H1 (cell line): ENCODE data around the gene MRPS18C. TPM values are rescaled to one million over a fixed set of nuclear protein-coding genes. Genes with fewer than 3 reads are reported as not detected.

Experiments
- CTCF ChIA-PET: fragments of 300-600 bp; sonication (Branson Sonifier 250); formaldehyde crosslinking; loops from one replicate; lab custom pipeline; 2021; ENCODE audit not compliant: partially characterized antibody; lab: Charles Lee
- POLR2A ChIA-PET: fragments of 300-600 bp; sonication (Branson Sonifier 250); formaldehyde crosslinking; loops from one replicate; lab custom pipeline; 2021; ENCODE audit warnings: inconsistent platforms; ENCODE audit not compliant: partially characterized antibody; lab: Charles Lee
- DNase-seq, 2 experiments: peaks; one replicate each; pipeline versions ENCODE4 v3.0.0 to v3.0.0-alpha.2; 2010 to 2022; ENCODE audit warnings: low spot score in 2 of 2, low read depth in 1 of 2, mixed read lengths in 1 of 2
- FAIRE-seq: peaks from 2 replicates; lab custom pipeline; 2011; peaks lifted over from hg19 to GRCh38; lab: Jason Lieb, UNC
- H2AFZ ChIP-seq: 2 replicates; pipeline ENCODE4 v1.8.1; 2012; ENCODE audit warnings: low read length, inconsistent platforms
- H2AK5ac ChIP-seq: 2 replicates; pipeline ENCODE4 v1.6.1; 2013; ENCODE audit warnings: low read depth, low read length
- H2BK120ac ChIP-seq: replicated peaks from 2 replicates; pipeline ENCODE3; 2013; ENCODE audit warnings: low read depth, low read length, inconsistent platforms
- H2BK12ac ChIP-seq: 2 replicates; pipeline ENCODE4 v1.6.1; 2013; ENCODE audit warnings: low read depth, low read length
- H2BK15ac ChIP-seq: 2 replicates; pipeline ENCODE4 v1.6.1; 2013; ENCODE audit warnings: low read length
- H2BK20ac ChIP-seq: 2 replicates; pipeline ENCODE4 v1.6.1; 2013; ENCODE audit warnings: low read length
- H2BK5ac ChIP-seq: 2 replicates; pipeline ENCODE4 v1.6.1; 2013; ENCODE audit warnings: low read depth, low read length
- H3K14ac ChIP-seq: 2 replicates; pipeline ENCODE4 v1.6.1; 2013; ENCODE audit warnings: inconsistent platforms; ENCODE audit not compliant: insufficient read length
- H3K18ac ChIP-seq: 2 replicates; pipeline ENCODE4 v1.6.1; 2013; ENCODE audit warnings: low read length; ENCODE audit errors: extremely low read depth
- H3K23ac ChIP-seq: 2 replicates; pipeline ENCODE4 v1.6.1; 2013; ENCODE audit warnings: inconsistent platforms; ENCODE audit not compliant: insufficient read length
- H3K23me2 ChIP-seq: 2 replicates; pipeline ENCODE4 v1.6.1; 2013; ENCODE audit warnings: low read depth, low read length
- H3K27ac ChIP-seq: 2 replicates; pipeline ENCODE4 v1.6.1; 2011; ENCODE audit warnings: low read depth, low read length, inconsistent platforms
- H3K27me3 ChIP-seq, 4 experiments: replicated peaks in 1 of 4; 1 replicate in 1 of 4; 2 replicates in 3 of 4; pipeline versions ENCODE4 v1.6.1 to v1.8.1; 2011 to 2013; ENCODE audit warnings: low read length in 3 of 4, mild to moderate bottlenecking in 3 of 4, inconsistent platforms in 2 of 4, mixed read lengths in 2 of 4, moderate library complexity in 1 of 4; ENCODE audit not compliant: control insufficient read depth in 3 of 4, insufficient read depth in 3 of 4; ENCODE audit errors: extremely low read depth in 1 of 4
- H3K36me3 ChIP-seq, 4 experiments: 2 replicates each; pipeline versions ENCODE4 v1.6.1 to v1.8.1; 2011 to 2013; ENCODE audit warnings: mild to moderate bottlenecking in 4 of 4, low read length in 3 of 4, moderate library complexity in 2 of 4, control low read depth in 1 of 4, inconsistent platforms in 1 of 4; ENCODE audit not compliant: insufficient read depth in 4 of 4, control insufficient read depth in 2 of 4
- H3K4ac ChIP-seq: replicated peaks from 2 replicates; pipeline ENCODE3; 2013; ENCODE audit warnings: low read length, low read depth, mixed read lengths, inconsistent platforms; ENCODE audit not compliant: insufficient read length
- H3K4me1 ChIP-seq, 4 experiments: replicated peaks in 1 of 4; 1 replicate in 1 of 4; 2 replicates in 3 of 4; pipeline versions ENCODE4 v1.6.1 to v1.8.1; 2011 to 2013; ENCODE audit warnings: low read length in 3 of 4, inconsistent platforms in 2 of 4, mixed read lengths in 1 of 4; ENCODE audit not compliant: insufficient read depth in 4 of 4, control insufficient read depth in 3 of 4
- H3K4me2 ChIP-seq, 2 experiments: 2 replicates each; pipeline versions ENCODE4 v1.6.1 to v1.8.1; 2011 to 2013; ENCODE audit warnings: low read depth in 2 of 2, low read length in 2 of 2, control low read depth in 1 of 2, inconsistent platforms in 1 of 2, mild to moderate bottlenecking in 1 of 2; ENCODE audit not compliant: insufficient read depth in 1 of 2
- H3K4me3 ChIP-seq, 4 experiments: fragments of 200-600, 300-600 bp in 1 of 4; sonication (generic), shearing (Covaris generic), sonication (Bioruptor Twin) in 1 of 4; 2 replicates each; pipeline versions ENCODE4 v1.5.1 to v1.8.1; 2011 to 2016; ENCODE audit warnings: low read length in 4 of 4, low read depth in 3 of 4, control low read depth in 2 of 4, inconsistent platforms in 2 of 4, mild to moderate bottlenecking in 2 of 4, mixed read lengths in 1 of 4, moderate library complexity in 1 of 4; ENCODE audit not compliant: insufficient read depth in 2 of 4; ENCODE audit errors: extremely low read depth in 1 of 4
- H3K56ac ChIP-seq: replicated peaks from 2 replicates; pipeline ENCODE3; 2013; ENCODE audit warnings: low read depth, mild to moderate bottlenecking, mixed read lengths, low read length, inconsistent platforms; ENCODE audit not compliant: insufficient read length
- H3K79me1 ChIP-seq: 2 replicates; pipeline ENCODE4 v1.6.1; 2013; ENCODE audit warnings: low read depth, low read length, control low read depth
- H3K79me2 ChIP-seq, 2 experiments: 2 replicates each; pipeline versions ENCODE4 v1.6.1 to v1.8.1; 2012 to 2013; ENCODE audit warnings: low read length in 2 of 2, mild to moderate bottlenecking in 2 of 2, inconsistent platforms in 1 of 2; ENCODE audit not compliant: insufficient read depth in 2 of 2, control insufficient read depth in 1 of 2
- H3K9ac ChIP-seq, 4 experiments: replicated peaks in 1 of 4; 1 replicate in 1 of 4; 2 replicates in 3 of 4; pipeline versions ENCODE4 v1.6.1 to v1.8.1; 2011 to 2013; ENCODE audit warnings: low read depth in 3 of 4, low read length in 3 of 4, control low read depth in 2 of 4, mild to moderate bottlenecking in 2 of 4, moderate library complexity in 2 of 4, inconsistent platforms in 1 of 4; ENCODE audit errors: extremely low read depth in 1 of 4
- H3K9me3 ChIP-seq, 2 experiments: 2 replicates each; pipeline versions ENCODE4 v1.6.1 to v1.8.1; 2012 to 2013; ENCODE audit warnings: mild to moderate bottlenecking in 2 of 2, moderate library complexity in 2 of 2, control low read depth in 1 of 2, inconsistent platforms in 1 of 2, low read depth in 1 of 2, low read length in 1 of 2, mixed read lengths in 1 of 2; ENCODE audit not compliant: insufficient read depth in 2 of 2
- H4K20me1 ChIP-seq, 2 experiments: replicated peaks in 1 of 2; 2 replicates each; pipeline versions ENCODE3 to v1.8.1; 2011 to 2013; ENCODE audit warnings: inconsistent platforms in 2 of 2, low read length in 2 of 2, mild to moderate bottlenecking in 1 of 2; ENCODE audit not compliant: insufficient read depth in 2 of 2, control insufficient read depth in 1 of 2
- H4K5ac ChIP-seq: 2 replicates; pipeline ENCODE4 v1.6.1; 2013; ENCODE audit warnings: low read length, low read depth, mixed read lengths, inconsistent platforms; ENCODE audit not compliant: insufficient read length
- H4K8ac ChIP-seq: 2 replicates; pipeline ENCODE4 v1.8.0; 2013; ENCODE audit warnings: mild to moderate bottlenecking, moderate library complexity, low read length, inconsistent platforms; ENCODE audit not compliant: insufficient read depth; ENCODE audit errors: extremely low read depth
- H4K91ac ChIP-seq: replicated peaks from 2 replicates; pipeline ENCODE3; 2013; ENCODE audit warnings: low read length, mixed read lengths, inconsistent platforms; ENCODE audit not compliant: insufficient read length
- ASH2L ChIP-seq: fragments of 200-600, 300-600 bp; sonication (generic); IDR thresholded peaks from one replicate; pipeline ENCODE4 v1.7.1; 2017; ENCODE audit warnings: low read length
- CTBP2 ChIP-seq: IDR thresholded peaks from 2 replicates; pipeline ENCODE4 v1.7.0; 2011; ENCODE audit warnings: borderline replicate concordance, mild to moderate bottlenecking, moderate library complexity, mixed read lengths, low read length; ENCODE audit not compliant: insufficient read depth, insufficient read length
- TAF1 ChIP-seq: IDR thresholded peaks from 2 replicates; pipeline ENCODE4 v1.6.1; 2011; ENCODE audit warnings: mild to moderate bottlenecking, low read depth, low read length
- TBP ChIP-seq: IDR thresholded peaks from 2 replicates; pipeline ENCODE4 v1.6.1; 2011; ENCODE audit warnings: low read depth, low read length, improper control_type of control experiment
- WGBS, 2 experiments: shearing (Covaris generic) in 1 of 2; methylation state at CpG; one replicate each; pipeline versions ENCODE4 v1.1.6 to v1.1.7; 2013 to 2015; ENCODE audit warnings: low lambda C conversion rate in 2 of 2, mixed read lengths in 2 of 2, inconsistent platforms in 1 of 2, low coverage in 1 of 2, missing lambda C conversion rate in 1 of 2; ENCODE audit not compliant: insufficient replicate concordance in 2 of 2, insufficient coverage in 1 of 2, insufficient read length in 1 of 2; ENCODE audit errors: extremely low coverage in 1 of 2, missing lambda C conversion rate in 1 of 2; 5-methylcytosine and 5-hydroxymethylcytosine counted together
- polyA plus RNA-seq, 7 experiments: library from polyadenylated mRNA; depleted of rRNA in 3 of 7; stranded (reverse) in 5 of 7; unstranded in 2 of 7; fragments of >200 nt in 5 of 7; fragments of 200-250 nt in 2 of 7; gene quantifications; 1 replicate in 5 of 7; 2 replicates in 1 of 7; 4 replicates in 1 of 7; pipeline versions ENCODE4 v1.2.1 to v1.2.3, GENCODE V29; 2011 to 2013; ENCODE audit warnings: missing spikeins in 2 of 7, mixed read lengths in 2 of 7
- total RNA-seq: library from RNA; stranded (reverse); fragmentation: NEBNext Ultra II Directional; extraction: Animal tissue kit (Norgen Biotek cat#: 25700); gene quantifications from 2 replicates; pipeline ENCODE4 v1.2.1, GENCODE V29; 2021

Gene MRPS18C
- total and polyA plus RNA-seq, 2 of the 8 experiments (the other 6 are each of a cell fraction or from before 2014, with no cell fraction given): 22.6 to 50.3 TPM

- Histone ChIP-seq H3K9me3 (no peaks in the 10 kb centered on the region), H3K27ac (no peak overlapping the region), H3K18ac (no peak overlapping the region), H2AFZ (no peak overlapping the region), H2BK5ac (no peak overlapping the region), H3K9ac (no peak overlapping the region), H3K4me3 (no peak overlapping the region), H3K36me3 (peaks cover 0 to 10% (median 3%) of the 10 kb centered on the region in 4 experiments; a peak in 3 of 8 replicates), H3K56ac (no peak overlapping the region), H2BK20ac (no peak overlapping the region), H4K8ac (no peak overlapping the region), H2BK120ac (no peak overlapping the region), H3K23me2 (no peaks in the 10 kb centered on the region), H3K23ac (no peak overlapping the region), H2AK5ac (no peak overlapping the region), H3K27me3 (no peaks in the 10 kb centered on the region), H4K20me1 (no peaks in the 10 kb centered on the region), H2BK15ac (no peak overlapping the region), H3K4ac (no peak overlapping the region), H2BK12ac (no peak overlapping the region), H3K4me1 (no peaks in the 10 kb centered on the region), H3K79me1 (no peaks in the 10 kb centered on the region; the same call in 1 of the 2 replicates), H3K79me2 (peaks cover 0 to 4% of the 10 kb centered on the region in 2 experiments; a peak in 1 of 4 replicates), H4K5ac (no peak overlapping the region), H3K4me2 (no peak overlapping the region), H3K14ac (no peak overlapping the region), H4K91ac (no peak overlapping the region)
- FAIRE-seq: no peak
- ChIA-PET CTCF (no interaction called here), POLR2A (no interaction called here)
- TF ChIP-seq TBP: no peak
- no peak for TF ChIP-seq CTBP2
- TF ChIP-seq TAF1: no peak
- no peak for TF ChIP-seq ASH2L
- no peak for DNase-seq
- 85% methylated on average over 2 of the region's 2 CpGs; no CpG with 5 or more reads in 1 of the 2 experiments for WGBS, 2 experiments
Measured at GRCh38 chr4:83449009-83449408, 6.8 kb upstream of the MRPS18C start.
